Effector memory CD8-positive, alpha-beta T cell (primary cell): Measurements from ENCODE around the gene DGKD.
A peak's percentile ranks its signal among the peaks of the same experiment; 100 is the strongest.

Source experiments
- ATAC-seq: fragments of 150-1000 bp; cut with Tn5 transposase; replicated peaks from 2 replicates; pipeline ENCODE4 v1.10.0; 2021; ENCODE audit warnings: mild to moderate bottlenecking, moderate library complexity
- DNase-seq, 3 experiments: peaks; one replicate each; pipeline ENCODE4 v3.0.0; 2021
- H3K27ac Mint-ChIP-seq, 2 donors: one replicate each; pipeline ENCODE4 v1.8.0; 2022; ENCODE audit warnings: mild to moderate bottlenecking in 2 of 2, mixed read lengths in 2 of 2, moderate library complexity in 2 of 2
- H3K27me3 Mint-ChIP-seq, 2 donors: one replicate each; pipeline ENCODE4 v1.8.0; 2022; ENCODE audit warnings: mixed read lengths in 2 of 2
- H3K36me3 Mint-ChIP-seq: one replicate; pipeline ENCODE4 v1.8.0; 2022; ENCODE audit warnings: mild to moderate bottlenecking, moderate library complexity, mixed read lengths; ENCODE audit not compliant: insufficient read depth
- H3K4me1 Mint-ChIP-seq, 2 donors: one replicate each; pipeline ENCODE4 v1.8.0; 2022; ENCODE audit warnings: low read depth in 2 of 2, mixed read lengths in 2 of 2
- H3K4me3 Mint-ChIP-seq, 2 donors: one replicate each; pipeline ENCODE4 v1.8.0; 2022; ENCODE audit warnings: mild to moderate bottlenecking in 2 of 2, mixed read lengths in 2 of 2, moderate library complexity in 2 of 2
- H3K9me3 Mint-ChIP-seq, 2 donors: one replicate each; pipeline ENCODE4 v1.8.0; 2022; ENCODE audit warnings: mixed read lengths in 2 of 2

The DGKD gene

GRCh38 chr2:233343171-233343705, 11.1 kb upstream of the DGKD start:
- ATAC-seq, result no peak
- no peaks in the 10 kb centered on the region for H3K9me3 Mint-ChIP-seq
- H3K4me1 Mint-ChIP-seq, result peaks cover under 1 to 5% of the 10 kb centered on the region in 2 donors
- H3K27me3 Mint-ChIP-seq, result peaks cover 0 to 7% of the 10 kb centered on the region in 2 donors
- H3K4me3 Mint-ChIP-seq, result no peak overlapping the region
- no peaks in the 10 kb centered on the region for H3K36me3 Mint-ChIP-seq
- H3K27ac Mint-ChIP-seq, result no peak overlapping the region
- no peak for DNase-seq

- no peak overlapping the region for H3K4me3 Mint-ChIP-seq
- no peak overlapping the region for H3K27ac Mint-ChIP-seq
- H3K36me3 Mint-ChIP-seq, result peaks cover 4% of the 10 kb centered on the region
- no peaks in the 10 kb centered on the region for H3K9me3 Mint-ChIP-seq
- ATAC-seq, result no peak
- H3K27me3 Mint-ChIP-seq, result peaks cover 0 to 10% of the 10 kb centered on the region in 2 donors
- no peak for DNase-seq
- H3K4me1 Mint-ChIP-seq, result peaks cover 7 to 10% of the 10 kb centered on the region in 2 donors
Observed at GRCh38 chr2:233346376-233346775, 7.9 kb upstream of the DGKD start.

- Mint-ChIP-seq H3K36me3 (peaks cover 4% of the 10 kb centered on the region), H3K4me3 (no peak overlapping the region), H3K9me3 (no peaks in the 10 kb centered on the region), H3K27me3 (peaks cover 0 to 10% of the 10 kb centered on the region in 2 donors), H3K27ac (no peak overlapping the region), H3K4me1 (peaks cover 7 to 10% of the 10 kb centered on the region in 2 donors)
- ATAC-seq, result no peak
- no peak for DNase-seq
Observed at GRCh38 chr2:233346930-233347329, 7.4 kb upstream of the DGKD start.

DNA sequence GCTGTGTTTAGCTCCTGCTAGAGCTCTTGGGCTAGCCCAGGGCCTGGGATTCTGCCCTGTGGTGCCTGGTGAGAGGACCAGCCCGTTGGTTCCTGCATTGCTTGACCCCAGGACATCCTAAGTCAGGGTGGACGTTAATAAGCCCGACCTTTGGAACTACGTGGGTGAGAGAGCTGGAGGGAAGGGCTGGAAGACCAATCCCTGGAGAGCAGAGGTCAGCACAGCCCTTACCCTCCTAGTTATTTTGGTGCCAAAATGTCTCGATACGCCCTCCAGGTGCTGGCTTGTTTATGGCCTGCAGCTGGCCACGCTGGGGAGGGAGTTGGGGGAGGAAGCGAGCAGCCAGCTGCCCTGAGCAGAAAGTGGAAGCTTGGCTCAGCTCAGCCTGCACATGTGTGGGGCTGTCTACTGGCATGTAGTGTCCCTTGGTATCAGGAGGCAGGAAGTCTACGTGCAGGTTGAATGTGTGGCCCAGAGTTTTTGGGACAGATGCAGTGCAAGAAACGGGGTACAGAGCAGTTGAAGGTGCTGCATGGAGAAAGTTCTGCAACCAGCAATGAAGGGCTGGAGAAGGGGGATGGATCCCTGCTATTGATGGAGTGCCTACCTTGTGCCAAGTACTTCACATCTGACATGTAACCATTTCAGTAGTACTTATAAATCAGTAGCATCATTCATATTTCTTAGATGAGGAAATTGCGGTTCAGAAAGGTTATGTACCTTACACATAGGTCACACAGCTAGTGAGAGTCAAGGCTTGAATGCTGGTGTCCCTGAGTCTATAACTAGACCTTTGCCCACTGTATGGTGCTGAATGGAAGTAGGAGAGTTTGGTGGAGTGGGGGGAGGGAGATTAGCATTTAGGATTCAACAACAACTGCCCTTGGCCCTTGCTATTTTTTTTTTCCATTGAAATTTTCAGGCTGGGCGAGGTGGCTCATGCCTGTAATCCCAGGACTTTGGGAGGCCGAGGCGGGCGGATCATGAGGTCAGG, 5.0 kb upstream of the DGKD start:
- no peak for ATAC-seq
- Mint-ChIP-seq H3K27me3 (peaks cover 0 to 10% of the 10 kb centered on the region in 2 donors), H3K9me3 (no peaks in the 10 kb centered on the region), H3K36me3 (peaks cover 4% of the 10 kb centered on the region), H3K4me1 (peaks cover 14 to 19% of the 10 kb centered on the region in 2 donors), H3K27ac (no peak overlapping the region), H3K4me3 (no peak overlapping the region)
- DNase-seq, result no peak

DNA sequence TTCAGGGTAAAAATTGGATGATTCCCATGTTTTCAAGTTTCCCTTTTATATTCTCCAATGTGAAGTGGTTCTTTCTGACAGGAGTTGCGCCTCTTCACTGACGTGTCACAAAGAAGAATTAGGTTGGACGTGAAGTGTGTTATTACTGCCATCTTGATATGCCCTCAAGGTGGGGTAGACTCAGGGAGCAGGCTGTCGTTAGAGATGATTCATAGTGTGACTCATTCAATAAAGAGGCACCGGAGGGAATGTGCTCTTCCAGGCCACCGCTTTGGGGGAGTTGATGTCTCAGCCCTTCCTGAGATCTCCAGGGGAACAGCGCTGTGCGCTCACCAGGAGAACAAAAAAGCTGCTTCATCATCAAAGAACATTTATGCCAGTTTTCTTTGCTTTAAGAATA, 3.6 kb upstream of the DGKD start:
- DNase-seq, result no peak
- H3K4me3 Mint-ChIP-seq, result no peak overlapping the region
- H3K27ac Mint-ChIP-seq, result no peak overlapping the region
- no peak for ATAC-seq
- H3K36me3 Mint-ChIP-seq, result peaks cover 12% of the 10 kb centered on the region
- H3K27me3 Mint-ChIP-seq, result peaks cover 0 to 10% of the 10 kb centered on the region in 2 donors
- H3K4me1 Mint-ChIP-seq, result peaks cover 20 to 24% of the 10 kb centered on the region in 2 donors
- H3K9me3 Mint-ChIP-seq, result no peaks in the 10 kb centered on the region

DNA sequence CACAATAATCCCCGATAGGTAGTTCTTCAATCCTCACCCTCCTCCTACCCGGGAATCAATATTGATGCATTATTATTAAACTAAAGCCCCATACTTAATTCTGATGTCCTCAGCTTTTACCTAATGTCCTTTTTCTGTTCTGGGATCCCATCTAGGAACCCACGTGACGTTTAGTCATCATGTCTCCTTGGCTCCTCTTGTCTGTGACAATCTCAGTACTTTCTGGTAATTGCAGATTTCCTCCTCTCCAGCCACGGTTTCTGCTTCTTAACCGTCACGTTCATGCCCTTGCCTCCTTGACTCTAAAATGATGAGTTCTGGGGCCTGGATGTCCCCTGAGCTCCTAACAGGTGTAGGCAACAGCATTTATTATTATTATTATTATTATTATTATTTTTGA, 2.9 kb upstream of the DGKD start:
- ATAC-seq (no peak), DNase-seq (no peak)
- Mint-ChIP-seq H3K27ac (no peak overlapping the region), H3K27me3 (peaks cover 0 to 10% of the 10 kb centered on the region in 2 donors), H3K4me1 (peaks cover 27 to 32% of the 10 kb centered on the region in 2 donors), H3K9me3 (no peaks in the 10 kb centered on the region), H3K4me3 (no peak overlapping the region), H3K36me3 (peaks cover 14% of the 10 kb centered on the region)

DNA sequence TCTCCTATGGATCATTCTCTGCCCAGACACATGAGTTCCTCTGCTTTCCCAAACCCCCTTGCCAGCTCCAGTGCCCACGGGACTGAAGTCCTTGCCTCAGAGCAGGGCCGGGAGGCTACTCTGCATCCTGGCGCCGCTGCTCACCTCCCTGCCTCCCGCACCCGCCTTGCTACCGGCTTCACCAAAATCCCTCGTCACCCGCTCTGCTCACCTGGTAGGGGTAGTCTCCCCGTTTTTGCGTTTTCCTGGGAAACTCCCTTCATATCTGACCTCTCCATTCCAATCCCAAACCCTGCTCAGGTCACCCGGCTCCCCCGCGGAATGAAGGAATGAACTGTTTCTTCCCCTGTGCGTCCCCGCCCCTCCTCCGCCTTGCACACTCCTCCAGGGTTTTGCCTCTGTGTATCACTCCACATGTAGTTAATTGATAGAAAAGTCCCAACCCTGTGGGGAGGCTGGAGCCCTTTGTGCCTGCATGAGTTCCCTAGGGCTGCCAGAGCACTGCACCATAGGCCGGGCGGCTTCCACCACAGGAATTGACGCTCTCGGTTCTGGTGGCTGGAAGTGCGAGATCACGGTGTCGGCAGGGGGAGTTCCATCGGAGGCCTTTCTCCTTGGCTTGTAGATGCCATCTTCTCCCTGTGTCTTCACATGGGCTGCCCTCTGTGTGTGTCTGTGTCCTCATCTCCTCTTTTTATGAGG, 2.0 kb upstream of the DGKD start:
- Mint-ChIP-seq H3K36me3 (peaks cover 17% of the 10 kb centered on the region), H3K27me3 (peaks cover 0 to 10% of the 10 kb centered on the region in 2 donors), H3K4me3 (no peak overlapping the region), H3K9me3 (no peaks in the 10 kb centered on the region), H3K4me1 (peaks cover 36 to 40% of the 10 kb centered on the region in 2 donors), H3K27ac (peak overlapping the region in 1 of 2 donors; percentile 66)
- DNase-seq (no peak), ATAC-seq (no peak)

GRCh38 chr2:233353101-233353768, 1.1 kb upstream of the DGKD start:
- Mint-ChIP-seq H3K27ac (no peak overlapping the region), H3K36me3 (peaks cover 17% of the 10 kb centered on the region), H3K9me3 (no peaks in the 10 kb centered on the region), H3K4me1 (peaks cover 44 to 45% of the 10 kb centered on the region in 2 donors), H3K4me3 (peak overlapping the region; percentile 81 to 83), H3K27me3 (peaks cover 0 to 3% of the 10 kb centered on the region in 2 donors)
- no peak for DNase-seq
- no peak for ATAC-seq

GRCh38 chr2:233354500-233354924, 218 bp downstream of the DGKD start:
- H3K4me1 Mint-ChIP-seq, result peaks cover 53 to 58% of the 10 kb centered on the region in 2 donors
- peak; percentile 27 for ATAC-seq
- peaks cover 21% of the 10 kb centered on the region for H3K36me3 Mint-ChIP-seq
- H3K9me3 Mint-ChIP-seq, result no peaks in the 10 kb centered on the region
- H3K4me3 Mint-ChIP-seq, result peak overlapping the region; percentile 81 to 83
- no peaks in the 10 kb centered on the region for H3K27me3 Mint-ChIP-seq
- no peak overlapping the region for H3K27ac Mint-ChIP-seq
- DNase-seq, result no peak

DNA sequence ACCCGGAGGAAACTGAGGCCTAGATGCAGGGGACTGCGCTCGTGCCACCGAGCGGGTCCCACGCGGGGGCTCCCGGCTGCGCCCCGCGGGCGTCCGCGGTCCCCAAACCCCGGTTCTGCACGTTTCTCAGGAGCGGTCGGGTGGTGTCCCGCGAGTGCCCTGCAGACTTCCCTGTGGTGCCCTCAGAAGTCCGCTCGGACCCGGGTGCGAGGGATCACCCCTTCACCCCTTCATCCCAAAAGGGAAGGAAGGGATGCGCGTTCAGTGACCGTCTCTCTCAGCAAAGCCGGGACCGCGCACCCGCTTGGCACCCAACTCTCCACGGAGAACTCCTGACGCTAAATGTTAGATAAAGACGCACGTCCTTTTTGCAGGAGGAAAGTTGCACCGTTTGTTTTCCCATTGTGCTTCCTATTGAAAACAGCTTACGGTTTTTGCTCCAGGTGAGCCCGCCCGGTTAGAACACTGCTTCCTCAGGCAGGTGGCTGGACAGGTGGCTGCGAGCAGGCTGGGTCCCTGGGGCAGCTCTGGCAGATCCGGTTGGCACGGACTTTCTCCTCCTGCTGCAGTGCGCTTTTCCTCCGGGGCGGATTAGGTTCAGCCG, 779 bp downstream of the DGKD start:
- Mint-ChIP-seq H3K4me3 (peak overlapping the region; percentile 91), H3K36me3 (peaks cover 26% of the 10 kb centered on the region), H3K4me1 (peaks cover 57 to 63% of the 10 kb centered on the region in 2 donors), H3K9me3 (no peaks in the 10 kb centered on the region), H3K27me3 (no peaks in the 10 kb centered on the region), H3K27ac (peak overlapping the region; percentile 58 to 88)
- DNase-seq (peak in 1 of 3 experiments; percentile 16), ATAC-seq (no peak)

DNA sequence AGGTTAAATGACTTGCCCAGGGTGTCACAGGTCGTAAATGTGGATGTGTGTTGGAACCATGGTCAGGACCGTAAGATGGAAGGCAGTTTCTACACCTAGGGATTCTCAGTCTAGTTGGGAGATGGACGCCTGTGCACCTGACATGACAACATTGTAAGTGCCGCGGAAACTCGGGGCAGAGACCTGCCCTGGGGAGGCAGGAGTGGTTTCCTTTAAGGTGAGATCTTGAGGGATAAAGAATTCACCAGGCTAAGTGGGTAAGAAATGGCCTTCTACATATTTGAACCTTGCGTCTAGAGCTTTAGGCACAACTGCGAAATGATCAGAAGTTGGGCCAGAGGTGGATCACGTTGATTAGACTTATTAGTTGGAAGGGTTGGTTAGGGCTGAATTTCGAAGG, 1.6 kb downstream of the DGKD start:
- ATAC-seq (no peak), DNase-seq (no peak)
- H3K27ac Mint-ChIP-seq, result peak overlapping the region; percentile 58 to 88
- H3K9me3 Mint-ChIP-seq, result no peaks in the 10 kb centered on the region
- no peaks in the 10 kb centered on the region for H3K27me3 Mint-ChIP-seq
- peaks cover 53 to 60% of the 10 kb centered on the region in 2 donors for H3K4me1 Mint-ChIP-seq
- H3K36me3 Mint-ChIP-seq, result peaks cover 25% of the 10 kb centered on the region
- peak overlapping the region; percentile 91 for H3K4me3 Mint-ChIP-seq

DNA sequence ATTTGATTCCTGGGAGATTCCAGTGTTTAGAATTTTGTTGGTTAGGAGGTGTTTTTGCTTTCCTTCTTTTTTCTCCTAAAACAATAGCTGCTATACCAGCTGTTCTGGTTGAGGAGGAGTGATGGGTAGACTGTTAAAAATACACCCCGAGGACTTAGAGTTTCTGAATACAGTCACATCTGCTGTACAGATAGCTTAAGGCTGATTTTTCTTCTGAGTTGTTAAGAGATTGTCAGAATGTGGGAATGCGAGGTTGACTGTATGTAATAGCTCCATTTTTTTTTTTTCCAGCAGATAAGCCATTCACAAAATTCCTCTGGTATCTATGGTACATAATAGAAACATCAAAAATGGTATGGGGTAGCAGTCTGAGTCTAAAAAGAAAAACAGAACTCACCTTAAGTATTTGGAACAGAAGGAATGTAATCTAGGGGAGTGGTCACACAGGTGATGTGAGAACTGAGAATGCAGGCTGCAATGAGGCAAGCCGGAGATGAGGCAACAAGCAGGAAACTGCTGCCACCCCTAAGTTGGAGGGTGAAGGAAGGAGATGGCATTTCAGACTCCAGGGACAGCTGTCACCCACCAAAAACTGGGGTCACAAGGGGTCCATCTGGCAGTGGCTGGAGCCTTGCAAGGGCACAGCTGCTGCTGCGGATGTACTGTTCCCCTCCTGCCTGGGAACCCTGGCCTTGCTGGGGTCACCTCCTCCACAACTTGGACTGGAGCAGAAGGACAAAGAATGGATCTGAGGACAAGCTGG, 2.4 kb downstream of the DGKD start:
- DNase-seq (no peak), ATAC-seq (no peak)
- Mint-ChIP-seq H3K4me3 (peak overlapping the region; percentile 91), H3K9me3 (no peaks in the 10 kb centered on the region), H3K27me3 (no peaks in the 10 kb centered on the region), H3K27ac (peak overlapping the region in 1 of 2 donors; percentile 76), H3K36me3 (peaks cover 25% of the 10 kb centered on the region), H3K4me1 (peaks cover 53 to 60% of the 10 kb centered on the region in 2 donors)
